Activated CD4-positive, alpha-beta T cell treated with anti-CD3 and anti-CD28 coated beads, Interleukin-2, Interleukin-6, amounts not matched to agents 100 ng/mL and 50 ng/mL, durations not matched to agents 16 hours and 8 hours (primary cell): ENCODE results near the gene SP3.

Source experiments
- DNase-seq: peaks from one replicate; pipeline ENCODE4 v3.0.0-alpha.2; 2020

SP3 gene

DNA sequence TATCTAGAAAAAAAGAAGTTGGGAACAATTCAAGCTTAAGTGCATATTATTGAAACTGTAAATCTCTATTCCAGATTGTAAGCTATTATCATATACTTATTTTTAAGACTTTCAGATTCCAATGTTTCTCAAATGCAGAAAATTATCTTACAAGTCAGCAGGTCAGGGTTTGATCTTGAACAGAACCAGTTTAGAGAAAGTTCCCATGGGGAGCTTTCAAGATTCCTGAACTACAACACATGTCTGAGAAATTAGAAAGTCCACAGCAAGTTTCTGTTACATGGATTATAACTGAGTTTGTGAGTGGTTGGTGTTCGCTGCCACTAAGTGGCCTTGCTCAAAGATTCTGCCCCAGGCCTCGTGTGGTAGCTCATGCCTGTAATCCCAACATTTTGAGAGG, 31.6 kb upstream of the SP3 start:
- no peak for DNase-seq

DNA sequence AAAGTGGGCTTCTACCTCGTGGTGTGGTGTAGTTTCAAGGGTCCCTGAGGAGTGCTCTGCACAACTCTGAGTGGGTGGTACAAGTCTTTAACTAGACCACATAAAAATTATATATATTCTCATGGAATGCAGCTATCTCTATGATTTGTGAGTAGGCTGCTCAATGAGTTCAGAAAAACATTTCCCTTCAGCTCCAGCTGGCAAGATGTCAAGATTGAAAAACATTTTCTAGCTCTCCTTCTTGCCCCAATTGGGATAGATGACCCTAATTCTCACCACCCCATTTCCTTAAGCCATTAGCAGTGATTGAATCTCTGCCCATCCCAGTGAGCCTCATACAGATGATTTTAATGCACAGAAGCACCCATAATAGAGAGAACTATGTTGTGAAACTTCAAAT, 28.3 kb upstream of the SP3 start:
- DNase-seq: no peak

DNA sequence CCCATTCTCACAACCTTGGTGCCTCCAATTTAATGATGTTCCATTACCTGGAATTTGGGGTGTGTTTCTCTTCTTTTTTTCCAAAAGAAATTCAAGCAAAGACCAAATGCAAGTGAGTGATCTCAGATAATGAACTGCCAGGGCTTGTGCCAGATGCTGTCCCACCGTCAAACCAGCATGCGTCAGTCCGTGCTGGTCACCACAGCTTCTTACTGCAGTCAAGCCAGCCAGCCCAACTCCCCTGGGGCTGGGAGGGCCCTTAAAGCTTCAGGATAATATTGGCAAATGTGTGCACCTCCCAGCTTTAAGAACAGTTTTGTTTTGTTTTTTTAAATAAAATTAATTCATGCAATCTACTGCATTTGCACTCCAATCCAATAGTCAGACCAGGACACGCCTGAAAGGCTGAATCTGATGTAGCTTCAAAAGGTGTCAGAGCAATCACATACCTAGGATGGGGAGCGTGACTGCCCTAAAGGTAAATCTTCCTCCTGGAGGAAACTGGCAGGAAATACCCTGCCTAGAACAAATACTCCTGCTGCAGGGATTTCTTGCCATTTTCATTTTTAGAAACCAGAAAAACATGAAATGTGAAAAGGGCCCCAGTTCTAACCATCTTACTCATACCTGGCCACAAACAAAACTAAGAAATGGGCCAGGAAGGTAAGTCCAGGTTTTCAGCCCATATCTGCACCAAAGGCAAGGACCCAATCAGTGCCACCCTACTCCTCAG, 26.8 kb upstream of the SP3 start:
- DNase-seq: no peak

GRCh38 chr2:173990970-173991819, 26.0 kb upstream of the SP3 start:
- no peak for DNase-seq

DNA sequence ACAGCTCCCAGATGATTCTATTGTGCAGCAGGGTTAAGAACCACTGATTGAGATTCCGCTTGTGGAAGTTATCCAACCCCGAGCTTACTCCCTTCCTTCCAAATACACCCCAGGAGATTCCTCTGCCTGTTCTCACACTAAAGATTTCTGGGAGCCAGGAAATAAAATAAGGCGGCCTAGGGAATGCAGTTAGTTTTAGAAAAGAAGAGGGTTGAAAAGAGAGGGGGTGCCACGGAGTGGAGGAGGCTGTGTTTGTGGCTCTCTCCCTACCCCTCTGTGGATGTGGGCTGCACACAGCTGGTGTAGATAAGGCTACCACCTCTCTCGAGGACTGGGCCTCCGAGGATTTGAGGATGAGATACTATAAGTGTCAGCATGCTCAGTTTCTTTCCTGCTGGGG, 25.1 kb upstream of the SP3 start:
- DNase-seq: no peak

GRCh38 chr2:173989884-173990215, 24.7 kb upstream of the SP3 start:
- DNase-seq: no peak

DNA sequence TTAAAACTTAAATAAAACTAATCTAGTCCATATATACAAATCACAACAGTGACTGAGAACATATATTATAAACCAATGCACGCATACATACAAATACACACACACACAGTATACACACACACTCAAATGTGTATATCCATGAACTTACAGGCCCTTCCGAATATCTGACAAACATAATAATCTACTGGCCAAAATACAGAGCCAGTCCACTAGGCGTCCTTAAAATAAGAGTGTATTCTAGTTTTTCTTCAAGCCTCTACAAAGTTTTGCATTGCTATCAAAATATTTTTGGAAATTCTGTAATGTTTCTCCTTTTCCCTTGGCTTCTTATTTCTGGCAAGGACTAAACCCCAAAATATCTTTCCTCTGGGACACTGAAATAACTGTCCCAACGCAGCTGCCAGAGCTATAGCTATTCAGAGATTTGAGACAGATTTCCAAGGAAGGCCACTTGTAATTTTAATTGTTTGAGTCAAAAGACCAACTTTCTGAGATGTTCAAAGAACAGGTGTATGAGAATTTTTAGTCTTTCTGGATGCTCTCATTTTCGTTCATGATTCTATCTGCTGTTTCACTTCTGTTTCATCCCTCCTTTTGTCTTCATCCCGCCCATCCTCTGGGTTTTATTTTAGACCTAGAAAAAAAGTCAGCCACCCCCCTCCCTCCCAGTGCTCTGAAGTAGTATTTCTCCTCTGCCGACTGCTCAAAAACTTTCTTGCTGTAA, 24.1 kb upstream of the SP3 start:
- no peak for DNase-seq

- DNase-seq: no peak
Observed at GRCh38 chr2:173986805-173987204, 21.6 kb upstream of the SP3 start.

- no peak for DNase-seq
Observed at GRCh38 chr2:173985605-173985992, 20.4 kb upstream of the SP3 start.

DNA sequence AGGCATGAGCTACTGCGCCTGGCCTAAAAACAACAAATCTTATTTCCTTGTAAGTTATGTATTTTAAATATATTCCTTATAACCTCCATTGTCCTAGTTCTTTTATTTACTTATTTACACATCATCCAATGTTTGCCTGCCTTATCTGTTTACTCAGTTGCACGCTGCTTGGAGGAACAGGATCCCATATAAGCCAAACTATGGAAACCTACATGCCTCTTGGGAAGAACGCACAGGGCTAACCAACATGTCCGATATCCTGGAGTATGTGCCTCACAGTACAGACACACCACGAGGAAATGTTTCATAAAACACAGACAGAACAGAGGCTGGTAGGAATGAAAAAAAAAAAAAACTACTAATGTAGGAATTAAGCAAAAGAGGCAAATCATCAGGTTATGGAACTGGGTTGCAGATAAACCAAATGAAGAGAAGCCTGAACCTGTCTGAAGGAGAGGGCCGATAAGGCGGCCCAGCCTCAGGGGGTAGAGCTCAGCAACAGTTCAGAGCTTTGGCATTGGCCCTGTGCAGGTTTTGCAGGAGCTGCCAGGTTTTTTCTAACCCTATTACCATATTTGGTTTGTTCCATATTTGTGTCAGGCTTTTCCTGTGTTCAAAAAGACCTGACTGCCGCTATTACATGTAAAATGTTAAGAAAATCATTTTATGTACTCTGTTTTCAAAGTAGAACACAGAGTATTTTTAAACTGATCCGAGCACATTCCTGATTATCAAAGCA, 19.9 kb upstream of the SP3 start:
- DNase-seq: no peak

GRCh38 chr2:173983391-173983871, 18.3 kb upstream of the SP3 start:
- no peak for DNase-seq

- no peak for DNase-seq
Observed at GRCh38 chr2:173982918-173983317, 17.7 kb upstream of the SP3 start.

DNA sequence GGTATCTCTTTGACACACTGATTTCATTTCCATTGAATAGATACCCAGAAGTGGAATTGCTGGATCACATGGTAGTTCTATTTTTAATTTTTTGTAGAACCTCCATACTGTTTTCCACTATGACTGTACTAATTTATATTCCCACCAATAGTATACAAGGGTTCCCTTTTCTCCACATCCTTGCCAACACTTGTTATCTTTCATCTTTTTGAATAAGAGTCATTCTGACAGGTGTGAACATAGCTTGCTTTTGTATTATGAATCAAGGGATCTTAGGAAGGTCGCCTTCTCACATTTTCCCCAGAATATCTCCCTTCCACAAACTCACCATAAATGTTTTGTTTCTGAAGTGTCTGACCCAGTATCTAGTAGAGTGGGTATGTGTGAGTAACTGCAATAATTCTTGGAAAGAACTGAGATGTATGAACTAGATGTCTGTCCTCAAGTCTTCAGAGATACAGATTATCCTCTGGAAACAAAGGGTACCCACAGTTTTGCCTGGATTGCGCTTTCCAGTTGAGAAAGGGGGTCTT, 17.1 kb upstream of the SP3 start:
- no peak for DNase-seq

DNA sequence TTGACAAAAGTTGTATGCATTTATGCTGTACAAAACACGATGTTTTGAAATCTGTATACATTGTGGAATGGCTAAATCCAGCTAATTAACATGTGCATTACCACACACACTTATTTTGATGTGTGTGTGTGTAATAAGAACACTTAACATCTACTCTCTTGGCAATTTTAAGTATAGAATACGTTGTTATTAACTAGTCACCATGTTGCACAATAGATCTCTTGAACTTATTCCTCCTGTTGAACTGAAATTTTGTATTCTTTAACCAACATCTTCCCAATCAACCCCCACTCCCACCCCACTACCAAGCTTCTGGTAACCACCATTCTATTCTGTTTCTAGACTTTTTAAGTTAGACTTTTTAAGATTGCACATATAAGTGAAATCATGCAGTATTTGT, 16.3 kb upstream of the SP3 start:
- no peak for DNase-seq

DNA sequence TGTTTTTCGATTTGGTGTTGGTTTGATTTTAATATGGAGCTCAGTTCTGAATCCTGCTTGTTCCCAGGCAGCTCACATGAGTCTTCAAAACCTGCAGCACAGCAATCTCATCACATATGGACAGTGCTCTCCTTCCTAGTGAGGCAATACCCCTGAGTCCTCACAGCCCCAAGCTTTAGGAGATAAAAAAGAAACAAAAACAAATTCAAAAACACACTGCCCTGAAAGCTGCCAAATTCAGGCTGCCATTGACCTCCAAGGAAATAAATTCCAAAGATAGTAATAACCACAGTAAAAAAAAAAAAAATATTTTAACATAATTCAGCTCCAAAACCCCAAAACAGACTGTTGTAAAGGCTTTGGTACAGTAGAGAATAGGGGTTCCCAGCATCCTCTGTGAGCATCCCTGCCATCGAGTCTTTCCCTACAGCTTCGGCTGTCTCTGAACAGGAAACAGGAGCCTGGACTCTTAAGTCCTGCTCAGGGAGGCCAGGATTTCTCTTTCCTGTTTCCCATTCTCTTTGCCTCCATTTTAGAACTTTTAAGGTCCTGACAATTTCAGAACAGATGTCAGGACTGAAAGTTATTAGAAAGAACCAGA, 14.7 kb upstream of the SP3 start:
- no peak for DNase-seq

- DNase-seq: peak; percentile 32
Observed at GRCh38 chr2:173978447-173978846, 13.3 kb upstream of the SP3 start.

DNA sequence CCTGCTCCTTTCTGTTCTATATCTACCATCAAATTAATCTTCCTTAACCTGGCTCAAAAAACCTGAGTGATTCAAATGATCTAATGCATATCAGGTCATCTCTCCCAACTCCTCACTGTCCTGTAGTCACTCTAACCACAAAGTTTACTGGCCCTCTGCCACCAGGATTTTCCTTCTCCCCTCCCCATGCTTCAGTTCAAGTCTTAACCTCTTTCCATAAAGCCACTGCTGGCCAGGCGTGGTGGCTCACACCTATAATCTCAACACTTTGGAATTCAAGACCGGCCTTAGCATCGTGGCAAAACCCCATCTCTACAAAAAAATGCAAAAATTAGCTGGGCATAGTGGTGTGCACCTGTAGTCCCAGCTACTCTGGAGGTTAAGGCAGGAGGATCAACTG, 7.5 kb upstream of the SP3 start:
- DNase-seq: no peak

DNA sequence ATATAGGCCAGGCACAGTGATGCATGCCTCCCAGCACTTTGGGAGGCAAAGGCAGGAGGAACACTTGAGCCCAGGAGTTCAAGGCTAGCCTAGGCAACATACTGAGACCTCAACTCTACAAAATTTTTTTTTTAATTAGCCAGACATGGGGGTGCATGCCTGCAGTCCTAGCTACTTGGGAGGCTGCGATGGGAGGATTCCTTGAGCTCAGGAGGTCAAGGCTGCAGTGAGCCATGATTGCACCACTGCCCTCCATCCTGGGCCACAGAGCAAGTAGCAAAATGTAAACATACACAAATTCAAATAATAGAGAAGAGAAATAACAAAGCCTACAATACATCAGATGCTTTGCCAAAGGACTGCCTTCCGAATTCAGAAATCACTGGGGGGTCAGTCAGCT, 7.0 kb upstream of the SP3 start:
- no peak for DNase-seq

GRCh38 chr2:173970516-173970924, 5.3 kb upstream of the SP3 start:
- DNase-seq: no peak

- no peak for DNase-seq
Observed at GRCh38 chr2:173969886-173970285, 4.7 kb upstream of the SP3 start.

DNA sequence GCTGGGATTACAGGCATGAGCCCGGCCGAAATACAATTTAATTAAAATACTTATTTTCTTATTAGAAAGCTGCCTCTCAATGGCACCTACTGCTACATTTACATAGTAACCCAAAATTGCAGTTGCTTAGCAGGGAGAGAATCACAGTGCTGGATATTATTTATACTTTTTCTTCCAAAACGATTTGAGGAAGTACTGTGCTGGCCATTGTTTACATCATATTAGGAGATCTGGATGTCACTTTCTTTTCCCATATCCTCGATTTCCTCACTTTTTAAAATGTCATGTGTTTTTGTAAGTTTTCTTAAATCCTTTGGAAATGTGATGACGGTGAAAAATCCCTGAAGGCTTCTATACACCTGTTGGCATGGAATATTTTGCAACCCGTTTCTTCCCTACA, 3.4 kb upstream of the SP3 start:
- DNase-seq: no peak
